NCI-H446 treated with DMSO at 0.1 percent for 48 hours (cell line): ENCODE measurements around the gene PDZRN3.

ENCODE experiments used
- DNase-seq: peaks from one replicate; lab custom pipeline; 2025; lab: John Stamatoyannopoulos, UW

PDZRN3 gene

GRCh38 chr3:73622091-73622805 is 2.5 kb downstream of the PDZRN3 start:
- peak; percentile 6 for DNase-seq

GRCh38 chr3:73621388-73621787 is 3.4 kb downstream of the PDZRN3 start:
- no peak for DNase-seq

- DNase-seq: no peak
Measured at GRCh38 chr3:73618461-73618860, 6.3 kb downstream of the PDZRN3 start.

GRCh38 chr3:73616056-73616455 is 8.7 kb downstream of the PDZRN3 start:
- DNase-seq: no peak

- DNase-seq: no peak
Measured at GRCh38 chr3:73614419-73614818, 10.3 kb downstream of the PDZRN3 start.

- DNase-seq: no peak
Measured at GRCh38 chr3:73611176-73611575, 13.6 kb downstream of the PDZRN3 start.

- DNase-seq: no peak
Measured at GRCh38 chr3:73610493-73610892, 14.2 kb downstream of the PDZRN3 start.

GRCh38 chr3:73609655-73610054 is 15.1 kb downstream of the PDZRN3 start:
- DNase-seq: no peak

GRCh38 chr3:73609315-73609641 is 15.5 kb downstream of the PDZRN3 start:
- no peak for DNase-seq

- DNase-seq: no peak
Measured at GRCh38 chr3:73608456-73609314, 16.1 kb downstream of the PDZRN3 start.

GRCh38 chr3:73605861-73606260 is 18.9 kb downstream of the PDZRN3 start:
- no peak for DNase-seq

- no peak for DNase-seq
Measured at GRCh38 chr3:73605412-73605811, 19.3 kb downstream of the PDZRN3 start.

- DNase-seq: no peak
Measured at GRCh38 chr3:73604451-73604850, 20.3 kb downstream of the PDZRN3 start.

- DNase-seq: no peak
Measured at GRCh38 chr3:73603762-73604171, 21.0 kb downstream of the PDZRN3 start.

GRCh38 chr3:73602170-73602569 is 22.6 kb downstream of the PDZRN3 start:
- DNase-seq: no peak

GRCh38 chr3:73601481-73601880 is 23.3 kb downstream of the PDZRN3 start:
- no peak for DNase-seq

GRCh38 chr3:73601011-73601410 is 23.7 kb downstream of the PDZRN3 start:
- DNase-seq: no peak

GRCh38 chr3:73600293-73600938 is 24.3 kb downstream of the PDZRN3 start:
- DNase-seq: no peak

- no peak for DNase-seq
Measured at GRCh38 chr3:73599605-73600004, 25.1 kb downstream of the PDZRN3 start.

GRCh38 chr3:73597476-73597875 is 27.3 kb downstream of the PDZRN3 start:
- no peak for DNase-seq

- DNase-seq: peak; percentile 20
Measured at GRCh38 chr3:73592154-73593144, 32.3 kb downstream of the PDZRN3 start.
